ENCODE results near the gene RFTN2. TPM values are rescaled to one million over a fixed set of nuclear protein-coding genes. Genes with fewer than 3 reads are reported as not detected.

Gene RFTN2
- total RNA-seq, 1 experiment from 2014 or later: not detected

DNA sequence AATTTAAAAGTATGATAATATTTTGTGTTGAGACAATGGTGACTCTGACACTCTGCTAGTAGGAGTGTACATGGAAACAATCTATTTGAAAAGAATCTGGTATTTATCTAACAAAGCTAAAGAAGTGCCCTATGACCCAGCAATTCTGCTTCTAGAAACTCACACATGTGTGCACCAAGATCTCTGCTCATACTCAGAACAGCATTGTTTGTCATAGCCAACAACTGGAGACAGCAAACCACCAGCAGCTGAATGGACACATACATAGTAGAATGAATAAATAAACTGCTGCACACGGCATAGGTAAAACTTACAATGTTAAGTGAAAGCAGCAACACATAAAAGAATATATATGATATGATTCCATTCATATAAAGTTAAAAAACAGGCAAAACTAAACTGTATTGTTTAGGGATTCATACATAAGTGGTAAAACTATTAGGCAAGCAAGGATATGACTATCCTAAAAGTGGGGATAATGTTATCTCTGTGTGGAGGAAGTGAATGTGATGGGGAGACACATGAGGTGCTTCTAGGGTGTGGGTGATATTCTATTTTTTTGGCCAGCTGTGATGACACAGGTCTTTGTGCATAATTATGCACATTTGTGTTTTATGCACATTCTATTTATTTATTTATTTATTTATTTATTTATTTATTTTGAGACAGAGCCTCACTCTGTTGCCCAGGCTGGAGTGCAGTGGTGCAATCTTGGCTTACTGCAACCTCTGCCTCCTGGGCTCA, 71.1 kb downstream of the RFTN2 start:
- no peaks in the 10 kb centered on the region for H3K4me1 ChIP-seq (ENCODE audit: control insufficient read depth, insufficient read depth, low read length)
- no peak for ATAC-seq
- ChIA-PET POLR2A (no interaction called here), CTCF (no interaction called here)
- in situ Hi-C loops (cut with HindIII; ENCODE audit: low pct_unique_long_range_greater_than_20kb, low sequenced_read_pairs) (no loop called here), intact Hi-C loops (cut with micrococcal nuclease; ENCODE audit: unreplicated experiment) (no loop called here)
- no peaks in the 10 kb centered on the region; the same call in 1 of the 2 replicates for H3K27me3 ChIP-seq (ENCODE audit: control insufficient read depth, insufficient read depth, low read length)
- no peaks in the 10 kb centered on the region for H3K36me3 ChIP-seq (ENCODE audit: control insufficient read depth, insufficient read depth, low read length)
- no peak for DNase-seq (ENCODE audit: low read depth, low spot score)
- TF ChIP-seq TCF7L2 (IDR thresholded peaks at IDR 0.05; ENCODE audit: low read depth, low read length) (no peak), POLR2AphosphoS5 (IDR thresholded peaks at IDR 0.05; ENCODE audit: low read depth, low read length) (no peak), SIN3A (IDR thresholded peaks at IDR 0.05; ENCODE audit: borderline replicate concordance, insufficient read depth, low read depth, low read length) (no peak)
- TF ChIP-seq, protein P1, sequence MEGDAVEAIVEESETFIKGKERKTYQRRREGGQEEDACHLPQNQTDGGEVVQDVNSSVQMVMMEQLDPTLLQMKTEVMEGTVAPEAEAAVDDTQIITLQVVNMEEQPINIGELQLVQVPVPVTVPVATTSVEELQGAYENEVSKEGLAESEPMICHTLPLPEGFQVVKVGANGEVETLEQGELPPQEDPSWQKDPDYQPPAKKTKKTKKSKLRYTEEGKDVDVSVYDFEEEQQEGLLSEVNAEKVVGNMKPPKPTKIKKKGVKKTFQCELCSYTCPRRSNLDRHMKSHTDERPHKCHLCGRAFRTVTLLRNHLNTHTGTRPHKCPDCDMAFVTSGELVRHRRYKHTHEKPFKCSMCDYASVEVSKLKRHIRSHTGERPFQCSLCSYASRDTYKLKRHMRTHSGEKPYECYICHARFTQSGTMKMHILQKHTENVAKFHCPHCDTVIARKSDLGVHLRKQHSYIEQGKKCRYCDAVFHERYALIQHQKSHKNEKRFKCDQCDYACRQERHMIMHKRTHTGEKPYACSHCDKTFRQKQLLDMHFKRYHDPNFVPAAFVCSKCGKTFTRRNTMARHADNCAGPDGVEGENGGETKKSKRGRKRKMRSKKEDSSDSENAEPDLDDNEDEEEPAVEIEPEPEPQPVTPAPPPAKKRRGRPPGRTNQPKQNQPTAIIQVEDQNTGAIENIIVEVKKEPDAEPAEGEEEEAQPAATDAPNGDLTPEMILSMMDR (IDR thresholded peaks at IDR 0.05): no peak
- TF ChIP-seq, protein P2, sequence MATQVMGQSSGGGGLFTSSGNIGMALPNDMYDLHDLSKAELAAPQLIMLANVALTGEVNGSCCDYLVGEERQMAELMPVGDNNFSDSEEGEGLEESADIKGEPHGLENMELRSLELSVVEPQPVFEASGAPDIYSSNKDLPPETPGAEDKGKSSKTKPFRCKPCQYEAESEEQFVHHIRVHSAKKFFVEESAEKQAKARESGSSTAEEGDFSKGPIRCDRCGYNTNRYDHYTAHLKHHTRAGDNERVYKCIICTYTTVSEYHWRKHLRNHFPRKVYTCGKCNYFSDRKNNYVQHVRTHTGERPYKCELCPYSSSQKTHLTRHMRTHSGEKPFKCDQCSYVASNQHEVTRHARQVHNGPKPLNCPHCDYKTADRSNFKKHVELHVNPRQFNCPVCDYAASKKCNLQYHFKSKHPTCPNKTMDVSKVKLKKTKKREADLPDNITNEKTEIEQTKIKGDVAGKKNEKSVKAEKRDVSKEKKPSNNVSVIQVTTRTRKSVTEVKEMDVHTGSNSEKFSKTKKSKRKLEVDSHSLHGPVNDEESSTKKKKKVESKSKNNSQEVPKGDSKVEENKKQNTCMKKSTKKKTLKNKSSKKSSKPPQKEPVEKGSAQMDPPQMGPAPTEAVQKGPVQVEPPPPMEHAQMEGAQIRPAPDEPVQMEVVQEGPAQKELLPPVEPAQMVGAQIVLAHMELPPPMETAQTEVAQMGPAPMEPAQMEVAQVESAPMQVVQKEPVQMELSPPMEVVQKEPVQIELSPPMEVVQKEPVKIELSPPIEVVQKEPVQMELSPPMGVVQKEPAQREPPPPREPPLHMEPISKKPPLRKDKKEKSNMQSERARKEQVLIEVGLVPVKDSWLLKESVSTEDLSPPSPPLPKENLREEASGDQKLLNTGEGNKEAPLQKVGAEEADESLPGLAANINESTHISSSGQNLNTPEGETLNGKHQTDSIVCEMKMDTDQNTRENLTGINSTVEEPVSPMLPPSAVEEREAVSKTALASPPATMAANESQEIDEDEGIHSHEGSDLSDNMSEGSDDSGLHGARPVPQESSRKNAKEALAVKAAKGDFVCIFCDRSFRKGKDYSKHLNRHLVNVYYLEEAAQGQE (IDR thresholded peaks at IDR 0.05; ENCODE audit: insufficient read depth in 1 of 2, low read depth in 2 of 2, low read length in 1 of 2): no peak
- no peaks in the 10 kb centered on the region for H3K9me3 ChIP-seq (ENCODE audit: control insufficient read depth, insufficient read depth, low read depth, low read length)
- H3K4me3 ChIP-seq (ENCODE audit: low read depth in 2 of 2, low read length in 2 of 2): no peak overlapping the region
- BruUV-seq (replicated peaks): no TSS peak
- H3K27ac ChIP-seq (ENCODE audit: low read length): no peak overlapping the region

DNA sequence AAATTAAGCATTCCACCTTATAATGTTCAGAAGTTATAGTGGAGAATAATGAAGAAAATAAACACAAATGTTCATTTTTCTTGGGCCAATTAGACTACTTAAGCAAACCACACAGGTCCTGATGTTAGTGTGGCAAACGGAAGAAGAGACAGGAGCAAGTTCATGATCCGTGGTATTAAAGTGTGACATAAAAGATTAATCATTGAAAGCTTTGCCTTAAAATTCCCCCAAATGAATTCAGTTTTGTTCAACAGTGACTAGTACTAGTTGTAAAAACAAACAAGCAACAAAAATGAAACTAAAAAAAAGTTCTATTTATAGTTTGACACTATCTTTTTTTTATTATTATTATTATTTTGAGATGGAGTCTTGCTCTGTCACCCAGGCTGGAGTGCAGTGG, 73.7 kb downstream of the RFTN2 start:
- intact Hi-C loops (cut with micrococcal nuclease; ENCODE audit: unreplicated experiment) (no loop called here), in situ Hi-C loops (cut with HindIII; ENCODE audit: low pct_unique_long_range_greater_than_20kb, low sequenced_read_pairs) (no loop called here)
- ChIA-PET POLR2A (no interaction called here), CTCF (no interaction called here)
- TF ChIP-seq POLR2AphosphoS5 (IDR thresholded peaks at IDR 0.05; ENCODE audit: low read depth, low read length): no peak
- TF ChIP-seq SIN3A (IDR thresholded peaks at IDR 0.05; ENCODE audit: borderline replicate concordance, insufficient read depth, low read depth, low read length): no peak
- TF ChIP-seq, protein P1 (IDR thresholded peaks at IDR 0.05): no peak
- TF ChIP-seq, protein P2 (IDR thresholded peaks at IDR 0.05; ENCODE audit: insufficient read depth in 1 of 2, low read depth in 2 of 2, low read length in 1 of 2): no peak
- no peak for TF ChIP-seq TCF7L2 (IDR thresholded peaks at IDR 0.05; ENCODE audit: low read depth, low read length)
- Histone ChIP-seq H3K27ac (ENCODE audit: low read length) (no peak overlapping the region), H3K36me3 (ENCODE audit: control insufficient read depth, insufficient read depth, low read length) (no peaks in the 10 kb centered on the region), H3K27me3 (ENCODE audit: control insufficient read depth, insufficient read depth, low read length) (no peaks in the 10 kb centered on the region; the same call in 1 of the 2 replicates), H3K9me3 (ENCODE audit: control insufficient read depth, insufficient read depth, low read depth, low read length) (no peaks in the 10 kb centered on the region), H3K4me1 (ENCODE audit: control insufficient read depth, insufficient read depth, low read length) (no peaks in the 10 kb centered on the region), H3K4me3 (ENCODE audit: low read depth in 2 of 2, low read length in 2 of 2) (no peak overlapping the region)
- no TSS peak for BruUV-seq (replicated peaks)
- ATAC-seq (no peak), DNase-seq (ENCODE audit: low read depth, low spot score) (no peak)
